Parathyroid adenoma (tissue), 2 donors: ENCODE data around the gene FANK1.

Experiments used
- H2AFZ ChIP-seq: fragments of 300-600 bp; sonication (generic); one replicate; pipeline ENCODE4 v1.7.0; 2017; ENCODE audit warnings: antibody characterized with exemption, mild to moderate bottlenecking
- H3K27ac ChIP-seq: fragments of 300-600 bp; sonication (generic); one replicate; pipeline ENCODE4 v1.7.0; 2017
- H3K27me3 ChIP-seq: fragments of 300-600 bp; sonication (generic); one replicate; pipeline ENCODE4 v1.7.0; 2017; ENCODE audit warnings: low read length; ENCODE audit not compliant: control insufficient read depth, insufficient read depth
- H3K36me3 ChIP-seq: fragments of 300-600 bp; sonication (generic); one replicate; pipeline ENCODE4 v1.7.0; 2017; ENCODE audit warnings: low read length; ENCODE audit not compliant: control insufficient read depth, insufficient read depth
- H3K4me1 ChIP-seq: fragments of 300-600 bp; sonication (generic); one replicate; pipeline ENCODE4 v1.7.0; 2017; ENCODE audit warnings: control low read depth
- H3K4me2 ChIP-seq: fragments of 300-600 bp; sonication (generic); one replicate; pipeline ENCODE4 v1.7.0; 2017; ENCODE audit warnings: low read length
- H3K4me3 ChIP-seq: fragments of 300-600 bp; sonication (generic); one replicate; pipeline ENCODE4 v1.7.0; 2017; ENCODE audit warnings: low read depth, low read length
- H3K79me2 ChIP-seq: fragments of 300-600 bp; sonication (generic); one replicate; pipeline ENCODE4 v1.7.0; 2017; ENCODE audit warnings: control low read depth
- H3K9ac ChIP-seq: fragments of 300-600 bp; sonication (generic); one replicate; pipeline ENCODE4 v1.7.0; 2017; ENCODE audit warnings: mild to moderate bottlenecking
- H3K9me3 ChIP-seq: fragments of 300-600 bp; sonication (generic); one replicate; pipeline ENCODE4 v1.7.0; 2017; ENCODE audit warnings: low read length; ENCODE audit not compliant: control insufficient read depth
- TF ChIP-seq, protein P1 (sequence below): fragments of 300-600 bp; sonication (generic); IDR thresholded peaks from one replicate; pipeline ENCODE4 v1.7.0; 2017; ENCODE audit warnings: antibody characterized with exemption, mild to moderate bottlenecking
- donor health status: primary hyperparathyroidism.

FANK1 gene

DNA sequence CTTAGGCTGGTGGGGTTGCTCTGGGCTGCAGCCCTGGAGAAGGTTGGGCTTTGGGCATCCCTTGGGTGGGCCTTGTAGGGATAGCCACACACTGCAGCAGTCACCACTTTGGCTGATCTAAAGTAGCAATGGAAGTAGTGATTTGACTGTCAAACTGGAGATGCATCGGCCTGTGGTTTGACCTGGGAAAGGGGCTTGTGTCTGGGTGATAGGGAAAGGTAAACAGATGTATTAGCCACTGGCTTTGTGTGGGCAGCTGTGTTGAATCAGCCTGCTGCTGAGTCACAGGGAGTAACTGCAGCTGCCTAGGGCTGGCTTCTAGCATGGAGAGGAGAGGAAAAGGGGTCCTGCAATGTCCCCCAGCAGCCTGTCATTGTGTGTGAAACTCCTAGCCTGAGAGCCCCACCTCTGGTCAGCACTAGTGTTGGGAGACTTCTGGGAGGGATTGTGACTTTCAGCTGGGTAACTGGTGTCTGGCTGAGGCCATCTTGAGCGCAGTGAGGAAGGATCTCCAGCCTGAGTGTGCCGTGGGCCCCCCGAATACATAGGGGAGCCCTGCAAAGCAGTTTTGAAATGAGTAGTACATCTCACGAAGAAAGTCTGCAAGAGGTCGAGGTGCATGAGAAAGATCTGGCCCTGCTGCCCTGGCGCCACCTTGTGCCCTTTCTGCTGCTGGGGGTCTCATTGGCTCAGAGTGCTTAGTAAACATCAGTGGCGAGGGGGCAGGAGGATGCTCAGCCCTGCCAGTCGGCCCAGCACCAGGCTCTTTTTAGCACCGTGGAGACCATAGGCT lies 117.3 kb downstream of the FANK1 start:
- no peak overlapping the region for H3K4me2 ChIP-seq
- TF ChIP-seq, protein P1, sequence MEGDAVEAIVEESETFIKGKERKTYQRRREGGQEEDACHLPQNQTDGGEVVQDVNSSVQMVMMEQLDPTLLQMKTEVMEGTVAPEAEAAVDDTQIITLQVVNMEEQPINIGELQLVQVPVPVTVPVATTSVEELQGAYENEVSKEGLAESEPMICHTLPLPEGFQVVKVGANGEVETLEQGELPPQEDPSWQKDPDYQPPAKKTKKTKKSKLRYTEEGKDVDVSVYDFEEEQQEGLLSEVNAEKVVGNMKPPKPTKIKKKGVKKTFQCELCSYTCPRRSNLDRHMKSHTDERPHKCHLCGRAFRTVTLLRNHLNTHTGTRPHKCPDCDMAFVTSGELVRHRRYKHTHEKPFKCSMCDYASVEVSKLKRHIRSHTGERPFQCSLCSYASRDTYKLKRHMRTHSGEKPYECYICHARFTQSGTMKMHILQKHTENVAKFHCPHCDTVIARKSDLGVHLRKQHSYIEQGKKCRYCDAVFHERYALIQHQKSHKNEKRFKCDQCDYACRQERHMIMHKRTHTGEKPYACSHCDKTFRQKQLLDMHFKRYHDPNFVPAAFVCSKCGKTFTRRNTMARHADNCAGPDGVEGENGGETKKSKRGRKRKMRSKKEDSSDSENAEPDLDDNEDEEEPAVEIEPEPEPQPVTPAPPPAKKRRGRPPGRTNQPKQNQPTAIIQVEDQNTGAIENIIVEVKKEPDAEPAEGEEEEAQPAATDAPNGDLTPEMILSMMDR, result no peak
- no peaks in the 10 kb centered on the region for H3K4me1 ChIP-seq
- H2AFZ ChIP-seq, result no peak overlapping the region
- no peak overlapping the region for H3K27ac ChIP-seq
- H3K4me3 ChIP-seq, result no peak overlapping the region
- no peak overlapping the region for H3K9ac ChIP-seq
- no peaks in the 10 kb centered on the region for H3K79me2 ChIP-seq
- H3K27me3 ChIP-seq, result no peaks in the 10 kb centered on the region
- H3K36me3 ChIP-seq, result no peaks in the 10 kb centered on the region
- H3K9me3 ChIP-seq, result no peaks in the 10 kb centered on the region

DNA sequence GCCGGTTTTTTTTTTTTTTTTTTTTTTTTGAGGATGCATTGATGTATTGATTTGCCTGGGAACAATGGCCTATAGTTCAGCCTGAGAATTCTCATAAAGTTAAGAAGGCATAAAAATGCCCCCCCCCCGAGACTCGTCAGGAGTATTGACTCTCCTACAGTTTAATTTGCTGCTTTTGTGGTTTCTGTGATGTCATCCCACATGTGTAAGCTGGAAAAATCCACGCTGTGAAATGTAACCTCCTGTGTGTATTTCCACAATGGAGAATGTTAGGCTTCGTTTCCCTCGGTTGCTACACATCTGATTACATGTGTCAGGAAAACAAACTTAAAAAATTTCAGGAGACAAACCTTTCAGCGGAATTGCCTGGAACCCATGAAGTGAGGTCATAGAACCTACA lies 117.9 kb downstream of the FANK1 start:
- Histone ChIP-seq H3K27ac (no peak overlapping the region), H3K9ac (no peak overlapping the region), H3K36me3 (no peaks in the 10 kb centered on the region), H3K4me2 (no peak overlapping the region), H3K9me3 (no peaks in the 10 kb centered on the region), H2AFZ (no peak overlapping the region), H3K79me2 (no peaks in the 10 kb centered on the region), H3K4me3 (no peak overlapping the region), H3K27me3 (no peaks in the 10 kb centered on the region), H3K4me1 (no peaks in the 10 kb centered on the region)
- TF ChIP-seq, protein P1, result no peak

DNA sequence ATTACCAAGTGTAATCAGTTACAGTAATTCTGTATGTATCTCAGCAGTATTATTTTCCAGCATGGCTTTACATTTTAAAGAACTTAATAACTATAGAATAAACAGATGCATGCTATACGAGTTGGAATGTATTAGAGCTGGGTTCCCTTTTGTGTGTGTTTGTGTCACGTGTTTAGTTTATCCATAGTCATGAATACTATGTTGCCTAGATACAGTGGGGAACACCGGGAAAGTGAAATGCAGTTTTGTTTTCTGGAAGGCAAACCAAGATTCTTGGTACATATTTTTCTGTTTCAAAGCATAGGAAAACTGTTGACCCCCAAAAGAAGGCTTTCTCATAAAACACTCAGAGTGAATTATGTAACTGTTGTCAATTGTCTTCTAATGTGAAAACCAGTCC lies 119.0 kb downstream of the FANK1 start:
- no peaks in the 10 kb centered on the region for H3K36me3 ChIP-seq
- H2AFZ ChIP-seq, result no peak overlapping the region
- H3K4me1 ChIP-seq, result no peaks in the 10 kb centered on the region
- H3K79me2 ChIP-seq, result no peaks in the 10 kb centered on the region
- no peak overlapping the region for H3K27ac ChIP-seq
- TF ChIP-seq, protein P1, result no peak
- H3K4me3 ChIP-seq, result no peak overlapping the region
- no peaks in the 10 kb centered on the region for H3K27me3 ChIP-seq
- H3K9ac ChIP-seq, result no peak overlapping the region
- no peak overlapping the region for H3K4me2 ChIP-seq
- no peaks in the 10 kb centered on the region for H3K9me3 ChIP-seq

DNA sequence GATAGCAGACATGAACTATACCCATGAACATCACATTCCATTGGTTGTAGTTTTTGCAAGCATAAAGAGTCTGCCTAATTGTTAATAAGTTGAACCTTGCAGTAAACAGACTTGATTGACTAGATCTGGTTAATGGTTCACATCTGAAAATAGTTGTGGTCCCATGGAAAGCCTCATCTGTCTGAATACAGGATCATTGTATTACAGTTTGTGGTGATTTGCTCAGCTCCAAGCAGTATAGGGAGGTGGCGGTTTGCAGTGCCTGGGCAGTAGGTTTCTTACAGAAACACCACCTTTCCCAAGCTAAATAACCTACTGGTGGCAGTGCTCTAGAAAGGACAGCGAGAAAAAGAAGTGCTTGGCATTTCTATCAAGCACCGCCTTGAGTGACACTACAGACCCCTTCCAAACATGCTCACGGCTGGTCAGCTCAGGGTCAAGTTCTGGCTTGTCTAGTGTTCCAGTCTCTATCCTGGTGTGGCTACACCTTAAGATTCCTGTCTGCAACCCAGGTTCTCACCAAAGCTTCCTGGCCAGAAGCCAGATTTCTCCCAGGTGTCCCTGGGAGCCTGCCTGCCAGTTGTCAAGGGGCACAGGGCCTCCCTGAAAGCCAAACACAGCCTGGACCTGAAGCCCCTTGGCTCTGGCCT lies 119.9 kb downstream of the FANK1 start:
- Histone ChIP-seq H3K4me2 (no peak overlapping the region), H3K9ac (no peak overlapping the region), H3K4me3 (no peak overlapping the region), H2AFZ (no peak overlapping the region), H3K27ac (no peak overlapping the region), H3K36me3 (no peaks in the 10 kb centered on the region), H3K9me3 (no peaks in the 10 kb centered on the region), H3K4me1 (no peaks in the 10 kb centered on the region), H3K27me3 (no peaks in the 10 kb centered on the region), H3K79me2 (no peaks in the 10 kb centered on the region)
- TF ChIP-seq, protein P1, result no peak

DNA sequence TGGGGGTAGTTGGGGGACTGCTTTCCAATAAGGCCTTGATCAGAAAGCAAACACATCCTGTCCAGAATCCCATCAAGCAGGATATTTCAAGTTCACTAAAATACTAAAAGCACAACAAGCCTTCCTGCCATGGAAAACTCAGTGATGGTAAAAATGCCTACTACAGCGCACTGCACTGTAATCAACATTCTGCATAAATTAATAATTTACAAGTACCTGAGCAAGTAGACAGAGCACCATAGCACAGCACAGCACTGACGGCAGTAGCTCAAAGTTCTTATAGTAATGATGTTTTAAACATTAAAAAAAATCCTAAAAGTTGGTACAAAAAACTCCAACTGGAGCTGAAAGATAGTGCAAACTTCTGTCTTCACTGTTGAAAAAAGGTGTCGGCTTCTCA lies 120.5 kb downstream of the FANK1 start:
- H2AFZ ChIP-seq, result no peak overlapping the region
- no peaks in the 10 kb centered on the region for H3K27me3 ChIP-seq
- H3K4me1 ChIP-seq, result no peaks in the 10 kb centered on the region
- no peak overlapping the region for H3K9ac ChIP-seq
- no peak overlapping the region for H3K27ac ChIP-seq
- no peak overlapping the region for H3K4me2 ChIP-seq
- TF ChIP-seq, protein P1, result no peak
- no peak overlapping the region for H3K4me3 ChIP-seq
- no peaks in the 10 kb centered on the region for H3K36me3 ChIP-seq
- H3K79me2 ChIP-seq, result no peaks in the 10 kb centered on the region
- no peaks in the 10 kb centered on the region for H3K9me3 ChIP-seq
